Mucosa of stomach (tissue), 1 donor: ENCODE data around the gene HPX.

Experiments
- H3K27me3 ChIP-seq: one replicate; pipeline ENCODE4 v1.7.0; 2013; ENCODE audit warnings: mild to moderate bottlenecking, low read length; ENCODE audit not compliant: control insufficient read depth, insufficient read depth
- H3K36me3 ChIP-seq: one replicate; pipeline ENCODE4 v1.7.0; 2013; ENCODE audit warnings: low read length; ENCODE audit not compliant: control insufficient read depth, insufficient read depth
- H3K4me1 ChIP-seq: one replicate; pipeline ENCODE4 v1.7.0; 2013; ENCODE audit warnings: mild to moderate bottlenecking, low read length; ENCODE audit not compliant: control insufficient read depth, insufficient read depth
- H3K4me3 ChIP-seq: one replicate; pipeline ENCODE4 v1.7.0; 2013; ENCODE audit warnings: low read length
- H3K9ac ChIP-seq: one replicate; pipeline ENCODE4 v1.7.0; 2013; ENCODE audit warnings: mild to moderate bottlenecking, low read length, moderate library complexity
- H3K9me3 ChIP-seq: one replicate; pipeline ENCODE4 v1.7.0; 2013; ENCODE audit warnings: mild to moderate bottlenecking, low read length, moderate library complexity; ENCODE audit not compliant: control insufficient read depth
- donor health status: Pancreatic carcinoma.

Gene HPX

DNA sequence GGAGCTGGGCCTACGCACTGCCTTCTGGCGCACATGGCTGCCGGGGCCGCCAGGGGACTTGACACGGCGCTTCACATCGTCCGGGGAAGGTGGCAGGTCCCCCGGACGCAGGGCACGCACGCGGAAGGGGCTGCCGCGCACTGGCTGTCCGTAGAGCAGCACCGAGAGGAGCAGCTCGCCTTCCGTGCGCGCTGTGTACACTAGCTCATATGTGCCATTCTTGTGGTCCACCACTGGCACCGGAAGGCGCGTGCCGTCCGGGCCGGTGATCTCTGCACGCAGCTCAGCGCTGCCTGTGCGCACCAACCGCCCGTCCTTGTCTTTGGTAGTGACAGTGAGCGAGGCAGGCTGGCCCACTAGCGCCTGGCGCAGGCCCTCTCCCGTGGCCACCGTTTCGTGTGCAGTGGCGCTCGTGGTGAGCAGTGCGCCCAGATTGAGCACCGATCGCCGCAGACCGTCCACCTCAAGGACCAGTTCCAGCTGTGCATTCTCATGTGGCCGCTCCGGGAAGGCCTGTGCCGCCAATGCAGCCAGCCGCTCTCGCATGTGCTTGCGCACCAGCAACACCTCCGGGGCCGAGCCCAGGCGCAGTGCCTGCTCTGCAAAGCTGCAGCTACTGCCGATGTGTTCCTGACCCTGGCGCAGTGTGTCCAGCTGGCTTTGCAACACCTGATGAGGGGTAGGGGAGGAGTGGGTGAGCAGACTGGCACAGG is 15.7 kb upstream of the HPX start:
- H3K9me3 ChIP-seq: no peaks in the 10 kb centered on the region
- peaks cover 6% of the 10 kb centered on the region for H3K36me3 ChIP-seq
- no peak overlapping the region for H3K9ac ChIP-seq
- H3K4me1 ChIP-seq: no peaks in the 10 kb centered on the region
- H3K4me3 ChIP-seq: no peak overlapping the region
- H3K27me3 ChIP-seq: no peaks in the 10 kb centered on the region

DNA sequence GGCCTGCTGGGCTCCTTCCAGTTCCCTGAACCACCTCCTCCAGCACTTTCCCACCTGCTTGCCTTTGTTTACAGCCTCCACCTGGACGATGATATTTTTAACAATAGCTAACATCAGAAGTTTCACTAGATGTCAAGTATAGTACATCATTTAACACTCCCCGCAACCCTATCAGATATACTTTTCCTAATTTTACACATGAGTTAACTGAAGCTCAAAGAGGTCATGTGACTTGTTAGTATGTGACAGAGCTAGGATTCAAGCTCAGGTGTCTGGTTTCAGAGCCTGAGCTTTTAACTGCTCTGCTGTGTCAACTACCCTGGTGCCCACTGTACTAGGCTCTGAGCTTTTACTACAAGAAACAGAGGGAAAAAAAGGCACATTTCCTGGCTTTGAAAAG is 14.3 kb upstream of the HPX start:
- Histone ChIP-seq H3K4me1 (no peaks in the 10 kb centered on the region), H3K9me3 (no peaks in the 10 kb centered on the region), H3K27me3 (no peaks in the 10 kb centered on the region), H3K36me3 (peaks cover 6% of the 10 kb centered on the region), H3K4me3 (no peak overlapping the region), H3K9ac (no peak overlapping the region)

DNA sequence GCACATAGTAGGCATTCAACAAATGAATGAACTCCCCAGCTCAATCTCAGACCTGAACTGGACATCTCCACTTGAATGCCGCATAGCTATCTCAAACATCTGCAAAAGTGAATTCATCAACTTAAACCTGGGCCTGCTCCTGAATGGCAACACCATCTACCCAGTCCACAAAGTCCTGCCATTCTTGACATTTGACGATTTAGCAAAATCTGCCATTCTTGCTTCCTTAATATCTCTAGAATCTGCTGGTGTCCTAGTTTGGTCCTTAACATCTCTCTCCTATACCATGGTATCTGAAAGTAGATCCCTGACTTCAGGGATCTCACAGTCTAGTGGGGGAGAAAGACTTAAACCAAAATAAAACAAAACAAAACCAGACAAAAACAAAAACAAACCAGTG is 12.4 kb upstream of the HPX start:
- Histone ChIP-seq H3K4me1 (no peaks in the 10 kb centered on the region), H3K27me3 (no peaks in the 10 kb centered on the region), H3K9ac (no peak overlapping the region), H3K4me3 (no peak overlapping the region), H3K9me3 (no peaks in the 10 kb centered on the region), H3K36me3 (peaks cover 11% of the 10 kb centered on the region)

GRCh38 chr11:6452219-6452618 is 11.4 kb upstream of the HPX start:
- Histone ChIP-seq H3K9ac (no peak overlapping the region), H3K4me3 (no peak overlapping the region), H3K9me3 (no peaks in the 10 kb centered on the region), H3K4me1 (no peaks in the 10 kb centered on the region), H3K27me3 (no peaks in the 10 kb centered on the region), H3K36me3 (peaks cover 11% of the 10 kb centered on the region)

DNA sequence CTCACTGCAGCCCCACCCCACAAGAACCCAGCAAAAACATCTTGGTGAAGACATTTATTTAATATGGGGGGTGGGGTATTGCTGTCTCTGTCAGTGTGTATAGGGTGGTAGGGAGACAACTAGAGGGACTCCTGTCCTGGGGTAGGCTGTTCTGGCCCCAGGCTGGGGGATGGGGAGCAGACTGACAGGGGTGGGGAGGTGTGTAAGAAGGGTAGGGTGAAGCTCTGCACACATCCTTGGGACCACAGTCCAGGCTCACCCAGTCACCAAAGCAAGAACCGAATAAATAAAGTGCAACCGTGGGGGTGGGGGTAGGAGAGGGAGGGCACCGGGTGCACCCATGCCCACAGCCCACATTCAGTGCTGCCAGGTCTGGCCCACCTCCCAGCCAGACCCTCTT is 7.8 kb upstream of the HPX start:
- Histone ChIP-seq H3K36me3 (peaks cover 5% of the 10 kb centered on the region), H3K9me3 (no peaks in the 10 kb centered on the region), H3K4me1 (no peaks in the 10 kb centered on the region), H3K27me3 (no peaks in the 10 kb centered on the region), H3K9ac (no peak overlapping the region), H3K4me3 (no peak overlapping the region)

DNA sequence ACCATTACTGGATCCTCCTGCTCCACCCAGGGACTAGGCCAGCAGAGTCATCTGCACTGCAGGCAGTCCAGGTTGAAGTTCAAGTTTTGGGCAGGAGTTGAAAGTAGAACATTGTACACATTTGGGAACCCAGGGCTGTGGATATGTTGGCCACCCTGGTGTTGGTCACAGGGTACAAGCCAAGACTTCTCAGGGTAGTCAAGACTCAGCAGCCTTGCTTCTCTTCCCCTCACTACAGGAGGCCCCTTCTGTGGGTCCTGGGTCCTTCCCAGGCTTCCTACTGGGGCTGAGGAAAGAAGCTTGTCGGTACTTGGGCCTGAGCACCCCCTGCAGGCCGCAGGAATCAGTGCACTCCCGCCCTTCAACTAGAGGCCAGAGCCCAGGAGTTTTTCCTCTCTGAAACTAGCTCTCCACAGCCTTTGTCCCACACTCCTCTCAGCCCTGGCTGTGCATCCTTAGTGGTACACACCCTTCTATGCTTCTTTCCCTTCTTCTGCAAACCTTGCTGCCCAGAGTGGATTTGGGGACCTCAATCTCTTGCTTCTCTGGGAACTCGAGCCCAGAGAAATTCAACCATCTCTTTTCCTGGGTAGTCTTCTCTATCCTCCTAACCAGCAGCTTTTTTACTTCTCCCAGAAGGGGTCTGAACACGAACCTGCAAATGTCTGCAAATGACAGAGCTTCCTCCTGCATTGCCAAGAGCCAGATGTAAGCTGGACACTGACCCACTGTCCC is 2.6 kb upstream of the HPX start:
- no peak overlapping the region for H3K4me3 ChIP-seq
- H3K27me3 ChIP-seq: no peaks in the 10 kb centered on the region
- H3K36me3 ChIP-seq: no peaks in the 10 kb centered on the region
- no peaks in the 10 kb centered on the region for H3K4me1 ChIP-seq
- H3K9ac ChIP-seq: no peak overlapping the region
- no peaks in the 10 kb centered on the region for H3K9me3 ChIP-seq

GRCh38 chr11:6442441-6442840 is 1.7 kb upstream of the HPX start:
- no peak overlapping the region for H3K4me3 ChIP-seq
- no peaks in the 10 kb centered on the region for H3K4me1 ChIP-seq
- no peak overlapping the region for H3K9ac ChIP-seq
- H3K36me3 ChIP-seq: no peaks in the 10 kb centered on the region
- H3K27me3 ChIP-seq: no peaks in the 10 kb centered on the region
- no peaks in the 10 kb centered on the region for H3K9me3 ChIP-seq

DNA sequence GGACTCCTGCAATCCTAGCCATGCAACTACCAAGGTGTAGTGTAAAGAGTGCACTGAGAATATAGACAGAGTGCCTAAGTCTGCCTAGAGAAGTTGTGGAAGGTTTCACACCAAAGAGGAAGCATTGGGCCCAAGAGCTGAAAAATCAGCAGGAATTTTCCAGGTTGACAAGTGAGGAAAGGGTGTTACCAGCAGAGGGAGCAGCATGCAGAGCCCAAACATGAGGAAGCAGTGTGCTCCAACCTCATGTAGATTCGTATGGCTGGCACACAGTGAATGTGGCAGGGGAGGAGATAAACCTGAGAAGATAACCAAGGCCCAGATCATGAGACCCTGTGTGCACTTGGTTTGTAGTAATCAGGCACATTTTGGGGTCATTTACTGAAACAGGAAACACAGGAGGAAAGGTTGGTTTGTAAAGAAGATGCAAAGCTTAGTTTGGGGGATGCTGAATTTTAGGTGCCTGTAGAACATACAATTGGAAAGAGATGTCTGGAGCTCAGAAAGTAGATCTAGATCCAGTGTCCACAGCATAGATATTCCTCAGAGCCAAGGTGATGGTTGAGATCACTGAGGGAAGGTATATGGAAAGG is 1.7 kb downstream of the HPX start:
- H3K27me3 ChIP-seq: no peaks in the 10 kb centered on the region
- no peaks in the 10 kb centered on the region for H3K4me1 ChIP-seq
- H3K9me3 ChIP-seq: no peaks in the 10 kb centered on the region
- H3K4me3 ChIP-seq: no peak overlapping the region
- H3K9ac ChIP-seq: no peak overlapping the region
- no peaks in the 10 kb centered on the region for H3K36me3 ChIP-seq

DNA sequence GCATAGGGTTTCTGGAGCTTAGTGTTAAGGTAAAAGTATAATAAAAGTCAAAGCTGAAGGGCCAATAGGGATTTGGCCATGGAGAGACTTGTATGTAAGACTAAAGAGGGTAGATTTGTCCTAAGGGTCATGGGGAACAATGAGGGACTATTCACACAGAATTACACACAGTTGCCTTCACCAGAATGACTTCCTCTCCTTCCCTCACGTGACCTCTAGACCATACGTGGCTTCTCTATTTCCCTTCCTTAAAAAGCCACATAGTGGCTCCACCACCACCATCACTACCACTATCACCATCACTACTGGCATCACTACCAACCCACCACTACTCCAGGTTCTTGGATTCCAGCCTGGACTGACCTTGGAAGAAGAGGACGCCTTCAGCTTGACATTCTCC is 2.8 kb downstream of the HPX start:
- Histone ChIP-seq H3K27me3 (no peaks in the 10 kb centered on the region), H3K4me1 (no peaks in the 10 kb centered on the region), H3K36me3 (no peaks in the 10 kb centered on the region), H3K9me3 (no peaks in the 10 kb centered on the region), H3K4me3 (no peak overlapping the region), H3K9ac (no peak overlapping the region)

GRCh38 chr11:6437423-6437822 is 3.4 kb downstream of the HPX start:
- H3K4me1 ChIP-seq: no peaks in the 10 kb centered on the region
- no peaks in the 10 kb centered on the region for H3K9me3 ChIP-seq
- H3K27me3 ChIP-seq: no peaks in the 10 kb centered on the region
- no peak overlapping the region for H3K4me3 ChIP-seq
- H3K9ac ChIP-seq: no peak overlapping the region
- no peaks in the 10 kb centered on the region for H3K36me3 ChIP-seq

DNA sequence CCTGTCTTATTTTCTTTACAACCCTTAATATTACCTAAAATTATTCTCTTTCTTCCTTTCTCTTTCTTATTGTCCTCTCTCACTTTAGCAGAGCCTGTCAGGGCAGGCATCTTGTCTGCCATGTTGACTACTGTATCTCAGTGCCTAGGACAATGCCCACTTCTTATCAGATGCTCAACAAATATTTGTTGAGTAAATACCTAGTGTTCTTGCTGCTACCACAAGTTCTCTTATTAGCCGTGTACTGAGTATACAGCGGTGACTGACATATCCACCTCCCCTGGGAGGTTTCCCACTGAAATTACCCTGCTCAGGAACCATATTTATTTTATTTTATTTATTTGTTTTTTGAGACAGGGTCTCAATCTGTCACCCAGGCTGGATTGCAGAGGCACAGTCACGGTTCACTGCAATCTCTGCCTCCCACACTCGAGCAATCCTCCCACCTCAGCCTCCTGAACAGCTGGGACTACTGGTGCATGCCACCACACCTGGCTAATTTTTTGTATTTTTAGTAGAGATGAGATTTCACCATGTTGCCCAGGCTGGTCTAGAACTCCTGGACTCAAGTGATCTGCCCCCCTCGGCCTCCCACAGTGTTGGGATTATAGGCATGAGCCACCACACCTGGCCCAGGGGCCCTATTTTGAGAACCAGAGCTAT is 6.7 kb downstream of the HPX start:
- Histone ChIP-seq H3K36me3 (no peaks in the 10 kb centered on the region), H3K4me3 (no peak overlapping the region), H3K27me3 (peaks cover 3% of the 10 kb centered on the region), H3K9me3 (no peaks in the 10 kb centered on the region), H3K9ac (no peak overlapping the region), H3K4me1 (no peaks in the 10 kb centered on the region)

DNA sequence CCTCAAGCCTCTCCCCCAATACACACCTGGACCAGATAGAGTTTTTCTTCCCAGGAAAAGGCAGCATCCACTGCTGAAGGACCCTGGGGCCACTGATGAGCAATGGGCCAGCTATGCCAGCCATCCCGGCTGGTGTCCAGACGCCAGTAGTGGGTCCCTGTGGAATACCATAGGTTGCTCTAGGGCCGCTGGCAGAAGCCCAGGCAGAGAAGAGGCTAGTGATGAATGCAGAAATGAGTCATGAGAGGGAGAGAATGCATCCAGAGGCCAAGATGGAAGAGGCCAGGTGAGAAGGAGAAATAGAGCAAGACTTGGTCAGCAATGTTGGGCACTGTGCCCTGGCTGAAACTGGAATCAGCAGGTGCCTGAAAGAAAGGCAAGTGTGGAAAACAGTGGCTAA is 8.9 kb downstream of the HPX start:
- Histone ChIP-seq H3K9ac (no peak overlapping the region), H3K4me3 (no peak overlapping the region), H3K27me3 (peaks cover 3% of the 10 kb centered on the region), H3K36me3 (no peaks in the 10 kb centered on the region), H3K4me1 (no peaks in the 10 kb centered on the region), H3K9me3 (no peaks in the 10 kb centered on the region)
